ENCODE results near the gene CDK17. TPM values are rescaled to one million over a fixed set of nuclear protein-coding genes. Genes with fewer than 3 reads are reported as not detected.
"Not testable (repeated sequence)": the region's sequence is repeated elsewhere in the genome, so short reads cannot be mapped to it uniquely, and the experiment has no call there.

Gene CDK17
- total and polyA plus RNA-seq, 2 donors (not counting 1 experiment from before 2014, with no cell fraction given): 15.6 to 87.8 TPM

DNA sequence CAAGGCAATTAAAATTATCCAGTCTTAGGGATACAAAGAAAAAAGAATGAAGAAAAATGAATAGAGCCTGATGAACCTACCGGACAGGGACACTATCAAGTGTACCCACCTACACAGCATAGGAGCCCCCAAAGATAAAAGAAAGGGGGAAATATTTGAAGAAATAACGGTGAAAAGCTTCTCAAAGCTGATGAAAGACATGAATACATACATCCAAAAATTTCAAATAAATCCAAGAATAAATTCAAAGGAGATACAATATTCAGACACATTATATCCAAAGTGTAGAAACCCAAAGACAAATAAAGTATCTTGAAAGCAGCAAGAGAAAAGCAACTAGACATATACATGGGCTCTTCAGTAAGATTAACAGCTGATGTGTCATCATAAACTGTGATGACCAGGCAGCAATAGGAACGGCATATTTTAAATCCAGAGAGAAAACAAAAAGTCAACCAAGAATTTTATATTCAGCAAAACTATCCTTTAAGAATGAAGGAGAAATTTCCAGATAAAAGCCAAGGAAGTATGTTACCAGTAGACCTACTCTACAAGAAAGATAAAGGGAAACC, 56.0 kb downstream of the CDK17 start:
- H3K4me2 ChIP-seq (replicated peaks; ENCODE audit: low read depth, low read length, poor library complexity, severe bottlenecking): no peak overlapping the region
- TF ChIP-seq, protein P1, sequence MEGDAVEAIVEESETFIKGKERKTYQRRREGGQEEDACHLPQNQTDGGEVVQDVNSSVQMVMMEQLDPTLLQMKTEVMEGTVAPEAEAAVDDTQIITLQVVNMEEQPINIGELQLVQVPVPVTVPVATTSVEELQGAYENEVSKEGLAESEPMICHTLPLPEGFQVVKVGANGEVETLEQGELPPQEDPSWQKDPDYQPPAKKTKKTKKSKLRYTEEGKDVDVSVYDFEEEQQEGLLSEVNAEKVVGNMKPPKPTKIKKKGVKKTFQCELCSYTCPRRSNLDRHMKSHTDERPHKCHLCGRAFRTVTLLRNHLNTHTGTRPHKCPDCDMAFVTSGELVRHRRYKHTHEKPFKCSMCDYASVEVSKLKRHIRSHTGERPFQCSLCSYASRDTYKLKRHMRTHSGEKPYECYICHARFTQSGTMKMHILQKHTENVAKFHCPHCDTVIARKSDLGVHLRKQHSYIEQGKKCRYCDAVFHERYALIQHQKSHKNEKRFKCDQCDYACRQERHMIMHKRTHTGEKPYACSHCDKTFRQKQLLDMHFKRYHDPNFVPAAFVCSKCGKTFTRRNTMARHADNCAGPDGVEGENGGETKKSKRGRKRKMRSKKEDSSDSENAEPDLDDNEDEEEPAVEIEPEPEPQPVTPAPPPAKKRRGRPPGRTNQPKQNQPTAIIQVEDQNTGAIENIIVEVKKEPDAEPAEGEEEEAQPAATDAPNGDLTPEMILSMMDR (IDR thresholded peaks at IDR 0.05): no peak
- no peak for TF ChIP-seq EZH2 (IDR thresholded peaks at IDR 0.05; ENCODE audit: borderline replicate concordance, insufficient read depth, low read depth, low read length, poor library complexity, severe bottlenecking)
- peaks cover 0 to 2% of the 10 kb centered on the region in 2 experiments for H3K36me3 ChIP-seq (replicated peaks in 1 of 2; ENCODE audit: control extremely low read depth in 1 of 2, control insufficient read depth in 1 of 2, extremely low read depth in 1 of 2, insufficient read depth in 2 of 2, low read length in 1 of 2)
- no peak overlapping the region for H3K27ac Mint-ChIP-seq
- CTCF ChIA-PET: no interaction called here
- H3K79me2 ChIP-seq (ENCODE audit: control insufficient read depth, insufficient read depth, low read length): peaks cover 94% of the 10 kb centered on the region
- DNase-seq (no peak), ATAC-seq (ENCODE audit: low read depth) (no peak)
- peaks cover 53% of the 10 kb centered on the region for H4K20me1 ChIP-seq (ENCODE audit: control insufficient read depth, insufficient read depth, low read length, poor library complexity, severe bottlenecking)
- peaks cover 47% of the 10 kb centered on the region for H3K4me1 Mint-ChIP-seq
- peaks cover 4% of the 10 kb centered on the region for H3K9me3 Mint-ChIP-seq (ENCODE audit: insufficient read depth)
- intact Hi-C loops (cut with micrococcal nuclease): no loop called here
- no peak overlapping the region for H3K4me3 Mint-ChIP-seq
- H3K9me3 ChIP-seq (ENCODE audit: control extremely low read depth in 1 of 3, control insufficient read depth in 2 of 3, insufficient read depth in 1 of 3, low read length in 2 of 3): peaks cover 7 to 15% (median 7%) of the 10 kb centered on the region in 3 donors
- H3K4me3 ChIP-seq (ENCODE audit: control extremely low read depth in 1 of 5, extremely low read depth in 1 of 5, insufficient read depth in 1 of 5, low read depth in 2 of 5, low read length in 4 of 5): no peak overlapping the region
- WGBS (ENCODE audit: insufficient coverage): no CpG with 5 or more reads among the region's 3 CpGs
- H3K4me1 ChIP-seq (ENCODE audit: control insufficient read depth in 2 of 2, insufficient read depth in 2 of 2, low read length in 2 of 2): peaks cover 16 to 22% of the 10 kb centered on the region in 2 donors
- H3K27me3 Mint-ChIP-seq: no peaks in the 10 kb centered on the region
- POLR2A ChIA-PET: no interaction called here
- H3K9ac ChIP-seq (ENCODE audit: low read length): no peak overlapping the region
- H2AFZ ChIP-seq (ENCODE audit: insufficient read depth, low read depth, low read length, poor library complexity, severe bottlenecking): no peak overlapping the region
- H3K27me3 ChIP-seq (replicated peaks in 1 of 4; ENCODE audit: control extremely low read depth in 1 of 4, control insufficient read depth in 3 of 4, insufficient read depth in 4 of 4, low read length in 3 of 4): no peaks in the 10 kb centered on the region
- no peak overlapping the region for H3K27ac ChIP-seq (ENCODE audit: low read length in 2 of 2)

DNA sequence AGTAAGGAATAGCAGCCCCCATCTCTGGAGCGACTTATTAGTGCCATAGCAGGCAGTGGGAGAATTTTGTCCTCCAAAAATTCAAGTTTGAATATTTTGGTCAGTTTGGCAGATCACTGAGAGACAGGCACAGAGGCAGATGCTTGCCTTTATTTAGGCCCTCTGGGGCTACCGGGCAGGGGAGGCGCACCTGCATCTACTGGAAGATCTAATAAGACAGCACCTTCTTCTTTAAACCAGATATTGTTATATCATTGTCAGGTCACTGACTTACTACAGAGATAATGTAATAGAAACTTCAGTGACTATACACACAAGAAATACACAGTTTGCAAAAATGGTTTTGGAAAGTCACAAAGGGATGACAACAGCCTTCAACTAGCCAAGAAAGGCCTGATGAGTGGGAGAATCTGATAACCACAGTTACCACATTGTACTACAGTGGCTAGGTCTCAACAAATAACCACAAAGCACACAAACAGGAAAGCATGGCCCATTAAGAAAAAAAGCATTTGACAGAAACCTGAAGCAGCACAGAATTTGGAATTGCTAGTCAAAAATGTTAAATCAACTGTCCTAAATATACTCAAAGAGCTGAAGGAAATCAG, 56.8 kb downstream of the CDK17 start:
- Histone ChIP-seq H3K27me3 (replicated peaks in 1 of 4; ENCODE audit: control extremely low read depth in 1 of 4, control insufficient read depth in 3 of 4, insufficient read depth in 4 of 4, low read length in 3 of 4) (no peaks in the 10 kb centered on the region), H3K36me3 (replicated peaks in 1 of 2; ENCODE audit: control extremely low read depth in 1 of 2, control insufficient read depth in 1 of 2, extremely low read depth in 1 of 2, insufficient read depth in 2 of 2, low read length in 1 of 2) (peaks cover 0 to 2% of the 10 kb centered on the region in 2 experiments), H3K79me2 (ENCODE audit: control insufficient read depth, insufficient read depth, low read length) (peaks cover 92% of the 10 kb centered on the region), H3K4me3 (ENCODE audit: control extremely low read depth in 1 of 5, extremely low read depth in 1 of 5, insufficient read depth in 1 of 5, low read depth in 2 of 5, low read length in 4 of 5) (no peak overlapping the region), H4K20me1 (ENCODE audit: control insufficient read depth, insufficient read depth, low read length, poor library complexity, severe bottlenecking) (peaks cover 46% of the 10 kb centered on the region), H3K27ac (ENCODE audit: low read length in 2 of 2) (no peak overlapping the region), H3K4me1 (ENCODE audit: control insufficient read depth in 2 of 2, insufficient read depth in 2 of 2, low read length in 2 of 2) (peaks cover 16 to 22% of the 10 kb centered on the region in 2 donors), H2AFZ (ENCODE audit: insufficient read depth, low read depth, low read length, poor library complexity, severe bottlenecking) (no peak overlapping the region), H3K9ac (ENCODE audit: low read length) (no peak overlapping the region), H3K9me3 (ENCODE audit: control extremely low read depth in 1 of 3, control insufficient read depth in 2 of 3, insufficient read depth in 1 of 3, low read length in 2 of 3) (peaks cover 7 to 15% (median 7%) of the 10 kb centered on the region in 3 donors), H3K4me2 (replicated peaks; ENCODE audit: low read depth, low read length, poor library complexity, severe bottlenecking) (peak overlapping the region; percentile 15)
- DNase-seq (no peak), ATAC-seq (ENCODE audit: low read depth) (no peak)
- H3K4me1 Mint-ChIP-seq: peaks cover 44% of the 10 kb centered on the region
- H3K9me3 Mint-ChIP-seq (ENCODE audit: insufficient read depth): peaks cover 4% of the 10 kb centered on the region
- ChIA-PET CTCF (interaction anchor here (0.6 kb wide), 1 partner anchor 759 kb away, joined by 3 read pairs; no protein-coding TSS in a partner anchor), POLR2A (no interaction called here)
- TF ChIP-seq EZH2 (IDR thresholded peaks at IDR 0.05; ENCODE audit: borderline replicate concordance, insufficient read depth, low read depth, low read length, poor library complexity, severe bottlenecking): no peak
- TF ChIP-seq, protein P1 (IDR thresholded peaks at IDR 0.05): no peak
- intact Hi-C loops (cut with micrococcal nuclease): no loop called here
- H3K4me3 Mint-ChIP-seq: no peak overlapping the region
- WGBS (ENCODE audit: insufficient coverage): 83% methylated on average over 1 of the region's 3 CpGs
- H3K27ac Mint-ChIP-seq: peak overlapping the region; percentile 7
- no peaks in the 10 kb centered on the region for H3K27me3 Mint-ChIP-seq

DNA sequence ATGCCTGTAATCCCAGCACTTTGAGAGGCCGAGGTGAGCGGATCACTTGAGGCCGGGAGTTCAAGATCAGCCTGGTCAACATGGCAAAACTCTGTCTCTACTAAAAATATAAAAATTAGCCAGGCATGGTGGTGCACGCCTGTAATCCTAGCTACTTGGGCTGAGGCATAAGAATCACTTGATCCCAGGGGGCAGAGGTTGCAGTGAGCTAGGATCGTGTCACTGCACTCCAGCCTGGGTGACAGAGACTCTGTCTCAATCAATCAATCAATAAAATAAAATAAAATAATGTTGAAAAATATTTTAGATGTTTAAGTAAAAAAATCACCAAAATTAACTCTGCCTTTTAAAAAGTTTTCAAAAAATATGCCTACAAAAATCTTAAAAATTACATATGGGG, 60.6 kb downstream of the CDK17 start:
- H3K36me3 ChIP-seq (replicated peaks in 1 of 2; ENCODE audit: control extremely low read depth in 1 of 2, control insufficient read depth in 1 of 2, extremely low read depth in 1 of 2, insufficient read depth in 2 of 2, low read length in 1 of 2); CTCF ChIA-PET; H2AFZ ChIP-seq (ENCODE audit: insufficient read depth, low read depth, low read length, poor library complexity, severe bottlenecking); H3K9ac ChIP-seq (ENCODE audit: low read length); H3K4me2 ChIP-seq (replicated peaks; ENCODE audit: low read depth, low read length, poor library complexity, severe bottlenecking); H3K27ac ChIP-seq (ENCODE audit: low read length in 2 of 2); H3K27ac Mint-ChIP-seq; H3K27me3 ChIP-seq (replicated peaks in 1 of 4; ENCODE audit: control extremely low read depth in 1 of 4, control insufficient read depth in 3 of 4, insufficient read depth in 4 of 4, low read length in 3 of 4); intact Hi-C loops (cut with micrococcal nuclease); DNase-seq; H3K4me3 Mint-ChIP-seq; H3K9me3 Mint-ChIP-seq (ENCODE audit: insufficient read depth); H3K27me3 Mint-ChIP-seq; H3K4me3 ChIP-seq (ENCODE audit: control extremely low read depth in 1 of 5, extremely low read depth in 1 of 5, insufficient read depth in 1 of 5, low read depth in 2 of 5, low read length in 4 of 5); ATAC-seq (ENCODE audit: low read depth); POLR2A ChIA-PET: not testable (repeated sequence)
- H3K4me1 ChIP-seq (ENCODE audit: control insufficient read depth in 2 of 2, insufficient read depth in 2 of 2, low read length in 2 of 2): peaks cover 6 to 13% of the 10 kb centered on the region in 2 donors
- peaks cover 39% of the 10 kb centered on the region for H3K4me1 Mint-ChIP-seq
- peaks cover 88% of the 10 kb centered on the region for H3K79me2 ChIP-seq (ENCODE audit: control insufficient read depth, insufficient read depth, low read length)
- peaks cover 42% of the 10 kb centered on the region for H4K20me1 ChIP-seq (ENCODE audit: control insufficient read depth, insufficient read depth, low read length, poor library complexity, severe bottlenecking)
- 86% methylated on average over 1 of the region's 5 CpGs for WGBS (ENCODE audit: insufficient coverage)
- H3K9me3 ChIP-seq (ENCODE audit: control extremely low read depth in 1 of 3, control insufficient read depth in 2 of 3, insufficient read depth in 1 of 3, low read length in 2 of 3): peaks cover 2 to 22% (median 7%) of the 10 kb centered on the region in 3 donors

Data from B cell (primary cell).